GM12864 (cell line): ENCODE measurements around the gene TRIP6.

ENCODE experiments used
- DNase-seq: peaks from one replicate; pipeline ENCODE4 v3.0.0-alpha.2; 2011; ENCODE audit warnings: low read depth
- H3K4me3 ChIP-seq: 2 replicates; pipeline ENCODE4 v1.5.1; 2011; ENCODE audit warnings: mild to moderate bottlenecking, low read depth, low read length, control low read depth
- TF ChIP-seq, protein P1 (sequence below): IDR thresholded peaks from 2 replicates; pipeline ENCODE4 v1.5.1; 2011; ENCODE audit warnings: low read depth, mild to moderate bottlenecking, moderate library complexity, low read length, control low read depth, inconsistent platforms; ENCODE audit errors: missing control alignments

The TRIP6 gene

DNA sequence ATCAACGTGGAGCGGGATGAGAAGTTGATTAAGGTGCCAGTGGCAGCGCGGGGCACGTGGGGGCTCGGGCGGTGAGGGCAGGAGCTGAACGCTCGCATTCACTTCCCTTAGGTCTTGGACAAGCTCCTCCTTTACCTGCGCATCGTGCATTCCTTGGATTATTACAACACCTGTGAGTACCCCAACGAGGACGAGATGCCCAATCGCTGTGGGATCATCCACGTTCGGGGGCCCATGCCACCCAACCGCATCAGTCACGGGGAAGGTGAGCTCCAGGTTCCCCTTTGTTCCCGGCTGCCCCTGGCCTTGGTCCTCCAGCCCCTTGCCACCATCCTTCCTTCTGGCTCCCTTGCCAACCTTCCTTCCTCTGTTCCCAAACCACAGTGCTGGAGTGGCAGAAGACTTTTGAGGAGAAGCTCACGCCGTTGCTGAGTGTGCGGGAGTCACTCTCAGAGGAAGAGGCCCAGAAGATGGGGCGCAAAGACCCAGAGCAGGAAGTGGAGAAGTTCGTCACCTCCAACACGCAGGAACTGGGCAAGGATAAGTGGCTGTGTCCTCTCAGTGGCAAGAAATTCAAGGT is 19.8 kb downstream of the TRIP6 start:
- DNase-seq, result no peak
- TF ChIP-seq, protein P1, sequence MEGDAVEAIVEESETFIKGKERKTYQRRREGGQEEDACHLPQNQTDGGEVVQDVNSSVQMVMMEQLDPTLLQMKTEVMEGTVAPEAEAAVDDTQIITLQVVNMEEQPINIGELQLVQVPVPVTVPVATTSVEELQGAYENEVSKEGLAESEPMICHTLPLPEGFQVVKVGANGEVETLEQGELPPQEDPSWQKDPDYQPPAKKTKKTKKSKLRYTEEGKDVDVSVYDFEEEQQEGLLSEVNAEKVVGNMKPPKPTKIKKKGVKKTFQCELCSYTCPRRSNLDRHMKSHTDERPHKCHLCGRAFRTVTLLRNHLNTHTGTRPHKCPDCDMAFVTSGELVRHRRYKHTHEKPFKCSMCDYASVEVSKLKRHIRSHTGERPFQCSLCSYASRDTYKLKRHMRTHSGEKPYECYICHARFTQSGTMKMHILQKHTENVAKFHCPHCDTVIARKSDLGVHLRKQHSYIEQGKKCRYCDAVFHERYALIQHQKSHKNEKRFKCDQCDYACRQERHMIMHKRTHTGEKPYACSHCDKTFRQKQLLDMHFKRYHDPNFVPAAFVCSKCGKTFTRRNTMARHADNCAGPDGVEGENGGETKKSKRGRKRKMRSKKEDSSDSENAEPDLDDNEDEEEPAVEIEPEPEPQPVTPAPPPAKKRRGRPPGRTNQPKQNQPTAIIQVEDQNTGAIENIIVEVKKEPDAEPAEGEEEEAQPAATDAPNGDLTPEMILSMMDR, result no peak
- peak overlapping the region; percentile 11; the same call in 1 of the 2 replicates for H3K4me3 ChIP-seq

DNA sequence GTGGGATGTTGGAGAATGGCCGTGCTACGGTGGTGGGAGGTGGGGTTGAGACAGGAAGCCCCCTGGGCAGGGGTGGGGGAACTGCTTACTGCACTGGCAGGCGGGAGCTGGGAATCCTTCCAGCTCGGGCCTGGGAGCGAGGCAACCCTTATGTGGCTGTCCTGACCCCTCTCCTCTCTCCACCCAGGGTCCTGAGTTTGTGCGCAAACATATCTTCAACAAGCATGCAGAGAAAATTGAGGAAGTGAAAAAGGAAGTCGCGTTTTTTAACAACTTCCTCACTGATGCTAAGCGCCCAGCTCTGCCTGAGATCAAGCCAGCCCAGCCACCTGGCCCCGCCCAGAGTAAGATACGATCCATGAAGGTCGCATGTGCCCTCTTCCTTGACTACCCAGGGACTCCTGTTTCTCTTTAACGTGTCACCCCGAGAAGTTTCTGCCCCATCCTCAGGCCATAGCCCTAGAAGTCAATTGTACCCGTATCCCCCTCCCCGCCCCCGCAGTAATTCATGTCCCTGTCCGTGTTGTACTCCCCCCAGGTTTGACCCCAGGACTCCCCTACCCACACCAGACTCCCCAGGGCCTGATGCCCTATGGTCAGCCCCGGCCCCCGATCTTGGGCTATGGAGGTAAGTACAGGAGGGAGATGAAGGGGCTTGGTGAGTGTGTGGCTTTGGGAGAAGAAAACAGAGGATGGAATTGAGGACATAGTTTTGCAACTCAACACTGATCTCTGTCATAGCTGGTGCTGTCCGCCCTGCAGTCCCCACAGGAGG is 20.5 kb downstream of the TRIP6 start:
- peak overlapping the region; percentile 90 for H3K4me3 ChIP-seq
- TF ChIP-seq, protein P1, result no peak
- peak; percentile 61 for DNase-seq

DNA sequence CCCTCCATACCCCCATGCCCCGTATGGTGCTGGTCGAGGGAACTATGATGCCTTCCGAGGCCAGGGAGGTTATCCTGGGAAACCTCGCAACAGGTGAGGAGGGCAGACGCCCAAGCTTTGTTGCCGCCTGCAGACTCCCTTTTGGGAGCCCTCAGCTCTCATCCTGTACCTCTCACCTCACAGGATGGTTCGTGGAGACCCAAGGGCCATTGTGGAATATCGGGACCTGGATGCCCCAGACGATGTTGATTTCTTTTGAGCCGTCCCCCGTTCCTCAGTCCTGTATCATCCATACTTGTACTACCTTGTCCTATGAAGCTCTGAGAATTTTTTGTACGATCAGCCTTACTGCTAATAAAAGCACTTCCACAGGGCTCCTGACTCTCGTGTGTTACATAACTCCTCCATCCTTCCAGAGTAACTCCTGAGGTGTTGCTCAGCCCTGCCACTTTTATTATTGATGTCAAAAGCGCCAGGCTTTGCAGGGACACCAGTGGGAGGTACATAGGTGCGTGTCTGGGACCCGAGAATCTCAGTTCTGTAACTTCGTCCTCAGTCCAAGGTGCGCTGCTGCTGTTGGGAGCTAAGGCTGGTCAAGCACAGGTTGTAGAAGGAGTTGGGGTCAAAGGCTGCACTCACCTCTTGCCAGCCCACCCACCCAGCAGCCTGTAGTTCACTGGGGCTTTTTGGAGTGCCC is 21.3 kb downstream of the TRIP6 start:
- TF ChIP-seq, protein P1, result no peak
- DNase-seq, result no peak

DNA sequence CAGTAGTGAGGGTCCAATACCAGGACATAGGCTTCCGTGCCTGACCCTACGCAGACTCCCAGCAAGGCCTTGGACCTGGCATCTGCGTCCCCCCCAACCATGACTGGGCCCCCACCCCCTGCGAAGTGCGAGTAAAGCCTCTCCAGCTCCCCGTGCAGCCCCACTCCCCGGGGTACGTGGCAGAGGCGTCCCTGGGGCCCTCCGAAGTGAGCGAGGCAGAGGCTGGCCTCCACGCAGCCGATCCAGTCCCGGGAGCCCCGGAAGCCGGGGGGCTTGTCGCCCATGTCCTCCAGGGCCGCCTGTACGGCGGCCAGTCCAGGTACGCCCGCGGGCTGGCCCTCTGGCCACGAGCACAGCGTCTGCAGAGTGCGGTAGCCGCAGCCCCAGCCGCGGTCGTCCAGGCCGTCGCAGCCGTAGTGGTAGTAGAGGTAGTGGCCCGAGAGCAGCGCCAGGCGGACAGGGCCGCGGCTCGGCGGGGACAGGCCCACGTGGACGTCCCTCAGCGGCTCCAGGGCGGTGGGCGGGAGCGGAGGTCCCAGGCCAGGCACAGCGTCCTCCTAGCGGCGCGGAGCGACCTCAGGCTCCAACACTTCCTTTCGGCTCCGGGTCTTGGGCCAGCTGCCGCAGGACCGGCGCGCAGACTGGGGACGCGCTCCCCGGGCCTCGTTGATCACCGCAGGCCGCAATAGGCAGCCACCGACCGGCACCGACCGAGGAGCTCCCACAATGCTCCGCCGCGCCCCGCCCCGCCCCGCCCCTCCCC is 22.0 kb downstream of the TRIP6 start, which contains the start of gene UFSP1:
Gene UFSP1, minus strand, starts transcription at position 728 of the 763 bp plus-strand sequence. Its CDS starts 444 bp downstream, at position 284.
- peak within 1 kb of the TSS; percentile 90 for H3K4me3 ChIP-seq
- TF ChIP-seq, protein P1, result peak; percentile 1
- DNase-seq, result no peak

More for the DNA sequence above, 21.3 kb downstream of the TRIP6 start:
- H3K4me3 ChIP-seq, result peak overlapping the region; percentile 90

DNA sequence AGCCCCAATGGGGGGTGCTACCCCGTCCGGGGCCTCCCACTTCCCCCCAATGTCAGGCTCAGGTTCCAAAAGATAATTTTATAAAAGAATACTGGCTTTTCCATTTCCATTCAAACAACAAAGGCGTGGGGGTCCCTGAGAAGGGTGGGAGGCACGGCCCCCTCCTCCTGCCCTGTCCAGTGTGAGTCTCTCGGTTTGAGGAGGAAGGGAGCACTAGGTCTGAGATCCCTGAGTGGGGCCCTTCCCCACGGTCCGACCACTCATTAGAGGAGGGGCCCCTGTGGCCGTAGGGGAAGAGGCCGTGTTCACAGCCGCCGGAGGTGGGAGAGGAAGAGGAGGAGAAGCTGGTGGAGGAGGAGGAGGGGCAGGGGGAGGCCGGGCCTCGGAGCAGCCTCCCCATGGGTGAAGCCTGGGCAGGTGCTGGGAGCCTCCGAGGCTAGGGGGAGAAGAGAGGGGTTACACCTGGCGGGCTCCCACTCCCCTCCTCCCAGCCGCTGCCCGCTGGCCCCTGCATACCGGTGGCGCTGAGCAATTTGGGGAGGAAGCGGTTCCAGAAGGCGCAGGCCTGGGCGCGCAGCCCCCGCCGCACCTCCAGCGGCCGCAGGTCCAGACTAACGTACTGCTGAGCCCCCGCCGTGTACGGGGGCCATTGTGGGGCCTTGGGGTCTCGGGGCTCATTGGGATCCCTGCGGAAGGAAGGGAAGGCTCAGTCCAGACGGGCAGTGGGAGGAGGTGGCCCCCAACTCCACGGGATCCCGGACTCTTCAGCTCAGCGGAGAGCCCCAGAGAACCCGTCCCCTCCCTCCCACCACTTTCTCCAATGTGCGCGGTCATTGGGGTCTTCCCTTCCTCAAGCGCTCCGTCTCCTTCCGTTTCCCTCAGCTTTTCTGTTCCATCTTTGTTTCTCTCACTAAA is 23.7 kb downstream of the TRIP6 start:
- peak overlapping the region; percentile 55 for H3K4me3 ChIP-seq
- DNase-seq, result no peak
- TF ChIP-seq, protein P1, result no peak
